Tibial nerve (tissue), 4 donors: ENCODE data around the gene ASCC1.

ENCODE experiments used
- EP300 ChIP-seq, 2 donors: sonication (generic); formaldehyde crosslinking; IDR thresholded peaks; one replicate each; pipeline ENCODE4 v1.6.1; 2017; ENCODE audit warnings: antibody characterized with exemption in 2 of 2, mild to moderate bottlenecking in 1 of 2
- POLR2A ChIP-seq, 2 donors: fragments of 450-650 bp; IDR thresholded peaks; one replicate each; pipeline ENCODE4 v1.6.1; 2017; ENCODE audit warnings: antibody characterized with exemption in 2 of 2, mild to moderate bottlenecking in 2 of 2, moderate library complexity in 2 of 2
- TF ChIP-seq, protein P1 (sequence below), 5 experiments: fragments of 200-600 bp in 3 of 5; fragments of 450-650 bp in 2 of 5; sonication (generic) in 3 of 5; IDR thresholded peaks; one replicate each; pipeline ENCODE4 v1.5.1; 2016 to 2019; ENCODE audit warnings: antibody characterized with exemption in 5 of 5, mild to moderate bottlenecking in 3 of 5, moderate library complexity in 2 of 5

DNA sequence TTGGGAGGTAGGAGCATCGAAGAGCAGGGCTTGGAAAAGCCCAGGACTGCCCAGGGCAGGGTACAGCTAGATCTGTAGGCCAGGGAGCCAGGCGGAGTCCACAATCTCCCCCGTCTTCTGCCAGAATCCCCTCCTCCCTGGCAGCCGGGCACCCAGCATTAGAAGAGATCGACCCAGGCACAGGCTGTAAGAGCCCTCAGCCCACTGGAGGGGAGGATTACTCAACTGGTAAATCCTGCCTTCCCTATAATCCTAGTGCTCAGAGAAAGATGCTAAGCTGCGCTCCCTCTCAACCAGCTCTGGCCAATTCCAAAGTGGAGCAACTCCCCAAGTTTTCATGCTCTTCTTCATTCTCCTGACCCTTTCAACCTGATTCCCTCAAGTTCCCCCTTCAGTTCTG lies 130.9 kb downstream of the ASCC1 start:
- TF ChIP-seq, protein P1, sequence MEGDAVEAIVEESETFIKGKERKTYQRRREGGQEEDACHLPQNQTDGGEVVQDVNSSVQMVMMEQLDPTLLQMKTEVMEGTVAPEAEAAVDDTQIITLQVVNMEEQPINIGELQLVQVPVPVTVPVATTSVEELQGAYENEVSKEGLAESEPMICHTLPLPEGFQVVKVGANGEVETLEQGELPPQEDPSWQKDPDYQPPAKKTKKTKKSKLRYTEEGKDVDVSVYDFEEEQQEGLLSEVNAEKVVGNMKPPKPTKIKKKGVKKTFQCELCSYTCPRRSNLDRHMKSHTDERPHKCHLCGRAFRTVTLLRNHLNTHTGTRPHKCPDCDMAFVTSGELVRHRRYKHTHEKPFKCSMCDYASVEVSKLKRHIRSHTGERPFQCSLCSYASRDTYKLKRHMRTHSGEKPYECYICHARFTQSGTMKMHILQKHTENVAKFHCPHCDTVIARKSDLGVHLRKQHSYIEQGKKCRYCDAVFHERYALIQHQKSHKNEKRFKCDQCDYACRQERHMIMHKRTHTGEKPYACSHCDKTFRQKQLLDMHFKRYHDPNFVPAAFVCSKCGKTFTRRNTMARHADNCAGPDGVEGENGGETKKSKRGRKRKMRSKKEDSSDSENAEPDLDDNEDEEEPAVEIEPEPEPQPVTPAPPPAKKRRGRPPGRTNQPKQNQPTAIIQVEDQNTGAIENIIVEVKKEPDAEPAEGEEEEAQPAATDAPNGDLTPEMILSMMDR (IDR thresholded peaks at IDR 0.05) = no peak
- no peak for TF ChIP-seq POLR2A (IDR thresholded peaks at IDR 0.05)
- TF ChIP-seq EP300 (IDR thresholded peaks at IDR 0.05) = no peak
